WTC11 (cell line): ENCODE data around the gene BABAM2. TPM values are rescaled to one million over a fixed set of nuclear protein-coding genes. Genes with fewer than 3 reads are reported as not detected.

Experiments
- ATAC-seq: fragments of 200-7000 bp; cut with Tn5 transposase; 2 replicates; pipeline ENCODE4 v1.10.0; 2021; ENCODE audit warnings: mild to moderate bottlenecking, moderate library complexity
- CTCF ChIA-PET: fragments of 300-600 bp; sonication (Branson Sonifier 250); formaldehyde crosslinking; loops from one replicate; lab custom pipeline; 2021; ENCODE audit warnings: antibody characterized with exemption; lab: Charles Lee
- POLR2A ChIA-PET: fragments of 350-600 bp; sonication (Branson Sonifier 250); formaldehyde crosslinking; loops from one replicate; lab custom pipeline; 2021; ENCODE audit warnings: antibody characterized with exemption; lab: Charles Lee
- DNase-seq: peaks from one replicate; pipeline ENCODE4 v3.0.0; 2021; ENCODE audit warnings: low spot score
- H3K27ac Mint-ChIP-seq: 2 replicates; pipeline ENCODE4 v1.8.0; 2021; ENCODE audit warnings: mixed read lengths
- H3K27me3 Mint-ChIP-seq: 2 replicates; pipeline ENCODE4 v1.8.0; 2021; ENCODE audit warnings: low read depth, mild to moderate bottlenecking, moderate library complexity, mixed read lengths
- H3K36me3 Mint-ChIP-seq: 2 replicates; pipeline ENCODE4 v1.8.0; 2021; ENCODE audit warnings: mixed read lengths
- H3K4me1 Mint-ChIP-seq: 2 replicates; pipeline ENCODE4 v1.8.0; 2022; ENCODE audit warnings: mixed read lengths
- H3K4me3 Mint-ChIP-seq: 2 replicates; pipeline ENCODE4 v1.8.0; 2021; ENCODE audit warnings: mild to moderate bottlenecking, moderate library complexity, mixed read lengths
- H3K9me3 Mint-ChIP-seq: 2 replicates; pipeline ENCODE4 v1.8.0; 2021; ENCODE audit warnings: mixed read lengths
- ATF1 ChIP-seq: sonication (generic); formaldehyde crosslinking; IDR thresholded peaks from 2 replicates; pipeline ENCODE4 v1.8.1; 2023; ENCODE audit warnings: mild to moderate bottlenecking, moderate library complexity, missing genetic modification reagents
- KAT7 ChIP-seq: sonication (generic); formaldehyde crosslinking; IDR thresholded peaks from 2 replicates; pipeline ENCODE4 v1.8.1; 2023; ENCODE audit warnings: missing genetic modification reagents, mild to moderate bottlenecking, borderline replicate concordance
- NFE2L1 ChIP-seq: sonication (generic); formaldehyde crosslinking; IDR thresholded peaks from 2 replicates; pipeline ENCODE4 v1.8.1; 2023; ENCODE audit warnings: missing genetic modification reagents
- NR1H2 ChIP-seq: sonication (generic); formaldehyde crosslinking; IDR thresholded peaks from 2 replicates; pipeline ENCODE4 v1.9.0; 2021; ENCODE audit warnings: mild to moderate bottlenecking, moderate library complexity, missing genetic modification reagents
- OVOL2 ChIP-seq: fragments of 250-450 bp; sonication (Bioruptor Pico); IDR thresholded peaks from 2 replicates; pipeline ENCODE4 v1.9.0; 2021; ENCODE audit warnings: mild to moderate bottlenecking, borderline replicate concordance
- RORB ChIP-seq: fragments of 250-450 bp; sonication (Bioruptor Pico); IDR thresholded peaks from 2 replicates; pipeline ENCODE4 v1.9.0; 2021; ENCODE audit warnings: mild to moderate bottlenecking
- SMAD3 ChIP-seq: sonication (generic); formaldehyde crosslinking; IDR thresholded peaks from 2 replicates; pipeline ENCODE4 v1.8.0; 2022; ENCODE audit warnings: missing genetic modification reagents, mild to moderate bottlenecking, borderline replicate concordance
- TEAD1 ChIP-seq: sonication (generic); formaldehyde crosslinking; IDR thresholded peaks from 2 replicates; pipeline ENCODE4 v1.8.0; 2022; ENCODE audit warnings: mild to moderate bottlenecking, missing genetic modification reagents
- TP53 ChIP-seq: sonication (generic); formaldehyde crosslinking; IDR thresholded peaks from 2 replicates; pipeline ENCODE4 v1.8.1; 2023; ENCODE audit warnings: mild to moderate bottlenecking, missing genetic modification reagents
- ZNF121 ChIP-seq: sonication (generic); formaldehyde crosslinking; IDR thresholded peaks from 2 replicates; pipeline ENCODE4 v1.8.0; 2023; ENCODE audit warnings: missing genetic modification reagents
- ZNF263 ChIP-seq: sonication (generic); formaldehyde crosslinking; IDR thresholded peaks from 2 replicates; pipeline ENCODE4 v1.8.1; 2022; ENCODE audit warnings: low read depth, mild to moderate bottlenecking, moderate library complexity, missing genetic modification reagents
- ZNF317 ChIP-seq: sonication (generic); formaldehyde crosslinking; IDR thresholded peaks from 2 replicates; pipeline ENCODE4 v1.8.1; 2023; ENCODE audit warnings: low read depth, mild to moderate bottlenecking, moderate library complexity, missing genetic modification reagents, borderline replicate concordance
- total RNA-seq: library from RNA; stranded (reverse); gene quantifications from 3 replicates; pipeline ENCODE4 v1.2.3, GENCODE V29; 2021
- TF ChIP-seq, protein P1 (sequence below): sonication (generic); formaldehyde crosslinking; conservative IDR thresholded peaks from 2 replicates; pipeline ENCODE4 v1.8.1; 2022; ENCODE audit warnings: mild to moderate bottlenecking, missing genetic modification reagents
- TF ChIP-seq, protein P2 (sequence below): fragments of 250-450 bp; sonication (Bioruptor Pico); IDR thresholded peaks from 2 replicates; pipeline ENCODE4 v1.9.0; 2021; ENCODE audit warnings: moderate library complexity, mild to moderate bottlenecking, inconsistent platforms, borderline replicate concordance
- TF ChIP-seq, protein P3 (sequence below): sonication (generic); formaldehyde crosslinking; IDR thresholded peaks from 2 replicates; pipeline ENCODE4 v1.8.1; 2022; ENCODE audit warnings: mild to moderate bottlenecking, moderate library complexity, missing genetic modification reagents
- TF ChIP-seq, protein P4 (sequence below): sonication (generic); formaldehyde crosslinking; IDR thresholded peaks from 2 replicates; pipeline ENCODE4 v1.8.1; 2022; ENCODE audit warnings: low read depth, missing genetic modification reagents, borderline replicate concordance
- TF ChIP-seq, protein P5 (sequence below): sonication (generic); formaldehyde crosslinking; IDR thresholded peaks from 2 replicates; pipeline ENCODE4 v1.8.0; 2022; ENCODE audit warnings: mild to moderate bottlenecking, missing genetic modification reagents
- TF ChIP-seq, protein P6 (sequence below): fragments of 250-450 bp; sonication (Bioruptor Pico); IDR thresholded peaks from 2 replicates; pipeline ENCODE4 v1.9.0; 2021; ENCODE audit warnings: mild to moderate bottlenecking
- TF ChIP-seq, protein P7 (sequence below): sonication (generic); formaldehyde crosslinking; IDR thresholded peaks from 2 replicates; pipeline ENCODE4 v1.8.0; 2023; ENCODE audit warnings: mild to moderate bottlenecking, missing genetic modification reagents
- TF ChIP-seq, protein P8 (sequence below): fragments of 250-450 bp; sonication (Bioruptor Pico); conservative IDR thresholded peaks from 2 replicates; pipeline ENCODE4 v1.9.0; 2021; ENCODE audit warnings: mild to moderate bottlenecking

Gene BABAM2
- total RNA-seq, 1 experiment from 2014 or later, result 16.5 TPM

DNA sequence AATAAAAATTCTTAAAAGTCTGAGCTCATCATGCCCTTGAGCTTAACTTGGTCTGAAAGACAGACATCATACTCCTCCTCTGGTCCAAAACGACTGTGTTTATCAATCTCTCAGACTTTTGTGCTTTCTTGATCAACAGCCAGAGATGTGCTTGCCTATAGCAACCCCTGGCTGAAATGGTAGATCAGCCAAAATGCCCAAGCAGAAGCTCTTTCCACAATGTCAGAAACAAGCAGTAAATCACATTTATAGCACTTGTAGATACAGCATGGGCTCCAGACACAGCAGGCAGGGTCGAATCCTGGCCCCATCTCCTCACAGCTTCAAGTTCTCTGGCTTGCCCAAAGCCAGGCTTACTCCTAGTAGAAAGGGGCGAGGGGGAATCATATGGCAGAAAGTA lies 391.7 kb downstream of the BABAM2 start:
- Mint-ChIP-seq H3K9me3 (no peaks in the 10 kb centered on the region), H3K4me1 (no peaks in the 10 kb centered on the region), H3K27me3 (no peaks in the 10 kb centered on the region), H3K36me3 (no peaks in the 10 kb centered on the region), H3K27ac (no peak overlapping the region), H3K4me3 (no peak overlapping the region)
- CTCF ChIA-PET, result no interaction called here
- TF ChIP-seq NFE2L1 (no peak), SMAD3 (CRISPR knock-in tag) (no peak), KAT7 (no peak), ATF1 (CRISPR knock-in tag) (no peak), ZNF317 (CRISPR knock-in tag) (no peak), RORB (CRISPR knock-in tag) (no peak)
- TF ChIP-seq, protein P1, sequence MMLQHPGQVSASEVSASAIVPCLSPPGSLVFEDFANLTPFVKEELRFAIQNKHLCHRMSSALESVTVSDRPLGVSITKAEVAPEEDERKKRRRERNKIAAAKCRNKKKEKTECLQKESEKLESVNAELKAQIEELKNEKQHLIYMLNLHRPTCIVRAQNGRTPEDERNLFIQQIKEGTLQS (CRISPR knock-in tag), result no peak
- TF ChIP-seq, protein P2, sequence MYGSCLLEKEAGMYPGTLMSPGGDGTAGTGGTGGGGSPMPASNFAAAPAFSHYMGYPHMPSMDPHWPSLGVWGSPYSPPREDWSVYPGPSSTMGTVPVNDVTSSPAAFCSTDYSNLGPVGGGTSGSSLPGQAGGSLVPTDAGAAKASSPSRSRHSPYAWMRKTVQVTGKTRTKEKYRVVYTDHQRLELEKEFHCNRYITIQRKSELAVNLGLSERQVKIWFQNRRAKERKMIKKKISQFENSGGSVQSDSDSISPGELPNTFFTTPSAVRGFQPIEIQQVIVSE (CRISPR knock-in tag), result no peak
- TF ChIP-seq, protein P3, sequence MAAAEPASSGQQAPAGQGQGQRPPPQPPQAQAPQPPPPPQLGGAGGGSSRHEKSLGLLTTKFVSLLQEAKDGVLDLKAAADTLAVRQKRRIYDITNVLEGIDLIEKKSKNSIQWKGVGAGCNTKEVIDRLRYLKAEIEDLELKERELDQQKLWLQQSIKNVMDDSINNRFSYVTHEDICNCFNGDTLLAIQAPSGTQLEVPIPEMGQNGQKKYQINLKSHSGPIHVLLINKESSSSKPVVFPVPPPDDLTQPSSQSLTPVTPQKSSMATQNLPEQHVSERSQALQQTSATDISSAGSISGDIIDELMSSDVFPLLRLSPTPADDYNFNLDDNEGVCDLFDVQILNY (CRISPR knock-in tag), result no peak
- ATAC-seq (no peak), DNase-seq (no peak)
- POLR2A ChIA-PET, result interaction anchor here (0.7 kb wide), 1 partner anchor 1312 kb away, joined by 5 read pairs; no protein-coding TSS in a partner anchor

DNA sequence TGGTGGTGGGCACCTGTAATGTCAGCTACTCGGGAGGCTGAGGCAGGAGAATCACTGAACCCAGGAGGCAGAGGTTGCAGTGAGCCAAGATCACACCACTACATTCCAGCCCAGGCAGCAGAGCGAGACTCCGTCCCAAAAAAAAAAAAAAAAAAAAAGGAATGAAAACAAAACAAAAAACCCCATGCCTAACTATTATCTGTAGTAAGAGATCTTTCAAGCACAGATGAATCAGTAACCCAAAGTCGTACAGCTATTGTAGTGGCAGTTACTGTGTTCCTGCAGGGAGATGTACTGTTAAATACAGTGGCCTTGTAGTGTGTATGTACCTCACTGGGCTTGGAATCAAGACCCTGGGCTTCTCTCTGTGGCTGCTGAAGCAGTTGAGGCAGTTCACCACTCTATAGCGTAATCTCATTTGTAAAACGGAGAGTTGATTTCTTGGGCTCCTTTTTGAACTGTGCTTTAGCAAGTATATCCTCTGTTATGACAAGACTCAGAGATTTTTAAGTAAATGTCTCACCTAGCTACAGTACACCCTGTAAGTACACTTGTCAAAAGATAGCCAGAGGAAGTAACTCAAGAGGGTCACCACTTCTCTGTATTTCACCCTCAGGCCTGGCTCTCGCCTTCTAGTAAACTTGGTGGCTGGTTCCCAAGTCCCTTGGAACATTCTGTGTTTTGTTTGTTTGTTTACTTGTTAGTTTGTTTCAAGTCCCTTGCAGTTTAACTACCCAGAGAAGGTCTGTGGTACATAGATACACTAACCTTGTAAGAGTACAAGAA lies 392.5 kb downstream of the BABAM2 start:
- no peaks in the 10 kb centered on the region for H3K36me3 Mint-ChIP-seq
- no peak for DNase-seq
- ChIA-PET CTCF (no interaction called here), POLR2A (interaction anchor here (0.7 kb wide), 1 partner anchor 1313 kb away, joined by 5 read pairs; no protein-coding TSS in a partner anchor)
- H3K9me3 Mint-ChIP-seq, result no peaks in the 10 kb centered on the region
- no peaks in the 10 kb centered on the region for H3K27me3 Mint-ChIP-seq
- H3K4me1 Mint-ChIP-seq, result no peaks in the 10 kb centered on the region
- H3K27ac Mint-ChIP-seq, result no peak overlapping the region
- no peak for ATAC-seq
- no peak overlapping the region for H3K4me3 Mint-ChIP-seq
- TF ChIP-seq, protein P1 (CRISPR knock-in tag), result no peak
- TF ChIP-seq TP53 (CRISPR knock-in tag), result no peak
- TF ChIP-seq, protein P4, sequence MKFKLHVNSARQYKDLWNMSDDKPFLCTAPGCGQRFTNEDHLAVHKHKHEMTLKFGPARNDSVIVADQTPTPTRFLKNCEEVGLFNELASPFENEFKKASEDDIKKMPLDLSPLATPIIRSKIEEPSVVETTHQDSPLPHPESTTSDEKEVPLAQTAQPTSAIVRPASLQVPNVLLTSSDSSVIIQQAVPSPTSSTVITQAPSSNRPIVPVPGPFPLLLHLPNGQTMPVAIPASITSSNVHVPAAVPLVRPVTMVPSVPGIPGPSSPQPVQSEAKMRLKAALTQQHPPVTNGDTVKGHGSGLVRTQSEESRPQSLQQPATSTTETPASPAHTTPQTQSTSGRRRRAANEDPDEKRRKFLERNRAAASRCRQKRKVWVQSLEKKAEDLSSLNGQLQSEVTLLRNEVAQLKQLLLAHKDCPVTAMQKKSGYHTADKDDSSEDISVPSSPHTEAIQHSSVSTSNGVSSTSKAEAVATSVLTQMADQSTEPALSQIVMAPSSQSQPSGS (CRISPR knock-in tag), result no peak
- TF ChIP-seq, protein P5, sequence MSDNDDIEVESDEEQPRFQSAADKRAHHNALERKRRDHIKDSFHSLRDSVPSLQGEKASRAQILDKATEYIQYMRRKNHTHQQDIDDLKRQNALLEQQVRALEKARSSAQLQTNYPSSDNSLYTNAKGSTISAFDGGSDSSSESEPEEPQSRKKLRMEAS (CRISPR knock-in tag), result no peak
- no peak for TF ChIP-seq ZNF263 (CRISPR knock-in tag)
- TF ChIP-seq TEAD1 (CRISPR knock-in tag), result no peak
- TF ChIP-seq, protein P2 (CRISPR knock-in tag), result no peak
- TF ChIP-seq, protein P6, sequence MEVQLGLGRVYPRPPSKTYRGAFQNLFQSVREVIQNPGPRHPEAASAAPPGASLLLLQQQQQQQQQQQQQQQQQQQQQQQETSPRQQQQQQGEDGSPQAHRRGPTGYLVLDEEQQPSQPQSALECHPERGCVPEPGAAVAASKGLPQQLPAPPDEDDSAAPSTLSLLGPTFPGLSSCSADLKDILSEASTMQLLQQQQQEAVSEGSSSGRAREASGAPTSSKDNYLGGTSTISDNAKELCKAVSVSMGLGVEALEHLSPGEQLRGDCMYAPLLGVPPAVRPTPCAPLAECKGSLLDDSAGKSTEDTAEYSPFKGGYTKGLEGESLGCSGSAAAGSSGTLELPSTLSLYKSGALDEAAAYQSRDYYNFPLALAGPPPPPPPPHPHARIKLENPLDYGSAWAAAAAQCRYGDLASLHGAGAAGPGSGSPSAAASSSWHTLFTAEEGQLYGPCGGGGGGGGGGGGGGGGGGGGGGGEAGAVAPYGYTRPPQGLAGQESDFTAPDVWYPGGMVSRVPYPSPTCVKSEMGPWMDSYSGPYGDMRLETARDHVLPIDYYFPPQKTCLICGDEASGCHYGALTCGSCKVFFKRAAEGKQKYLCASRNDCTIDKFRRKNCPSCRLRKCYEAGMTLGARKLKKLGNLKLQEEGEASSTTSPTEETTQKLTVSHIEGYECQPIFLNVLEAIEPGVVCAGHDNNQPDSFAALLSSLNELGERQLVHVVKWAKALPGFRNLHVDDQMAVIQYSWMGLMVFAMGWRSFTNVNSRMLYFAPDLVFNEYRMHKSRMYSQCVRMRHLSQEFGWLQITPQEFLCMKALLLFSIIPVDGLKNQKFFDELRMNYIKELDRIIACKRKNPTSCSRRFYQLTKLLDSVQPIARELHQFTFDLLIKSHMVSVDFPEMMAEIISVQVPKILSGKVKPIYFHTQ, result no peak
- TF ChIP-seq, protein P7, sequence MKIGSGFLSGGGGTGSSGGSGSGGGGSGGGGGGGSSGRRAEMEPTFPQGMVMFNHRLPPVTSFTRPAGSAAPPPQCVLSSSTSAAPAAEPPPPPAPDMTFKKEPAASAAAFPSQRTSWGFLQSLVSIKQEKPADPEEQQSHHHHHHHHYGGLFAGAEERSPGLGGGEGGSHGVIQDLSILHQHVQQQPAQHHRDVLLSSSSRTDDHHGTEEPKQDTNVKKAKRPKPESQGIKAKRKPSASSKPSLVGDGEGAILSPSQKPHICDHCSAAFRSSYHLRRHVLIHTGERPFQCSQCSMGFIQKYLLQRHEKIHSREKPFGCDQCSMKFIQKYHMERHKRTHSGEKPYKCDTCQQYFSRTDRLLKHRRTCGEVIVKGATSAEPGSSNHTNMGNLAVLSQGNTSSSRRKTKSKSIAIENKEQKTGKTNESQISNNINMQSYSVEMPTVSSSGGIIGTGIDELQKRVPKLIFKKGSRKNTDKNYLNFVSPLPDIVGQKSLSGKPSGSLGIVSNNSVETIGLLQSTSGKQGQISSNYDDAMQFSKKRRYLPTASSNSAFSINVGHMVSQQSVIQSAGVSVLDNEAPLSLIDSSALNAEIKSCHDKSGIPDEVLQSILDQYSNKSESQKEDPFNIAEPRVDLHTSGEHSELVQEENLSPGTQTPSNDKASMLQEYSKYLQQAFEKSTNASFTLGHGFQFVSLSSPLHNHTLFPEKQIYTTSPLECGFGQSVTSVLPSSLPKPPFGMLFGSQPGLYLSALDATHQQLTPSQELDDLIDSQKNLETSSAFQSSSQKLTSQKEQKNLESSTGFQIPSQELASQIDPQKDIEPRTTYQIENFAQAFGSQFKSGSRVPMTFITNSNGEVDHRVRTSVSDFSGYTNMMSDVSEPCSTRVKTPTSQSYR (CRISPR knock-in tag), result no peak
- TF ChIP-seq ZNF121 (CRISPR knock-in tag), result no peak
- TF ChIP-seq OVOL2 (CRISPR knock-in tag), result no peak
- TF ChIP-seq NR1H2 (CRISPR knock-in tag), result no peak
- TF ChIP-seq, protein P8, sequence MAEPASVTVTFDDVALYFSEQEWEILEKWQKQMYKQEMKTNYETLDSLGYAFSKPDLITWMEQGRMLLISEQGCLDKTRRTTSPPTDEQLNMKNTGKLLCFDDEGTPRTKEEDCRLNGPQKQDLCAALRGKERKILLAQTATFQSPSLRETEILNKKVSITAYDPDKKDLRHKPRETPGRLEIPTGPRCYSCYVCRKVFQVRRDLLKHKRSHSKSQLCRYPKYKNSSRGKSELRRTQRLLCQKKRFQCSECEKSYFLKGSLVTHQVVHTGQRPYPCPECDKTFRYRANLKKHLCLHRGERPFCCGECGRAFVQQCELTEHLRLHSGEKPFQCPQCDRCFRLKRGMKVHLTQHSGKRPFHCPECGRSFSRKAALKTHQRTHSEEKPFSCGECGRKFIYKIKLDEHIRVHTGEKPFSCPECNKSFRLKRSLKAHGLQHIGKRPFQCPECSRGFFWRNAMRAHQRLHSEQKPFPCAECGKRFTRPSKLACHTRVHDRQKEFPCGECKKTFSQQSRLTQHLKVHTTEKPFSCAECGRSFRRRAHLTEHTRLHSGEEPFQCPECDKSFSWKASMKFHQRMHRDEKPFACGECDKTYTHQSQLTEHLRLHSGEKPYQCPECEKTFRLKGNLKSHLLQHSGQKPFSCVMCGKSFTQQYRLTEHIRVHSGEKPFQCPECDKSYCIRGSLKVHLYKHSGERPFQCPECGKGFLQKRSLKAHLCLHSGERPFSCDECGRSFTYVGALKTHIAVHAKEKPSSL, result no peak
